NCI-H1048 (cell line): ENCODE measurements around the gene LCA5.
"Not testable (repeated sequence)": the region's sequence is repeated elsewhere in the genome, so short reads cannot be mapped to it uniquely, and the experiment has no call there.

ENCODE experiments used
- DNase-seq: peaks from one replicate; lab custom pipeline; 2025; lab: John Stamatoyannopoulos, UW

LCA5 gene

DNA sequence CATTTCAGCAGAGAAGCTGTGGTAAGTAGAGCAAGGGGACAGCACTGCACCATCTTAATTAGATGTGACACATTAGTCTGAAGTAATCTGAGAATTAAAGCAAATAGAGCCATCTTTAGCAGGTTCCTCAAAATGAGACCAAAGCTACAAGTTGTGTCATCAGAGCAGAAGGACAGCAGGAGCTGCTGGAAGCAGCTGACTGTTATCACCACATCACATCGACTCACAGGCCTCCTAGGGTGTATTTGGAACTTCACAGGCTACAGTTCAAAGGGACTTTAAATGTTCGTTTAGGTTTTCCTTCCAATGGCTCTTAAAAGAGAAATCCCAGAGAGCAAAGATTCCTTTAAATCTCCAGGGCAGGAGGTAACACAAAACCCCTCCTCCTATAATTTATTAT, 69.5 kb downstream of the LCA5 start:
- no peak for DNase-seq

- no peak for DNase-seq
Measured at GRCh38 chr6:79466207-79466834, 70.9 kb downstream of the LCA5 start.

- no peak for DNase-seq
Measured at GRCh38 chr6:79465381-79465780, 71.8 kb downstream of the LCA5 start.

DNA sequence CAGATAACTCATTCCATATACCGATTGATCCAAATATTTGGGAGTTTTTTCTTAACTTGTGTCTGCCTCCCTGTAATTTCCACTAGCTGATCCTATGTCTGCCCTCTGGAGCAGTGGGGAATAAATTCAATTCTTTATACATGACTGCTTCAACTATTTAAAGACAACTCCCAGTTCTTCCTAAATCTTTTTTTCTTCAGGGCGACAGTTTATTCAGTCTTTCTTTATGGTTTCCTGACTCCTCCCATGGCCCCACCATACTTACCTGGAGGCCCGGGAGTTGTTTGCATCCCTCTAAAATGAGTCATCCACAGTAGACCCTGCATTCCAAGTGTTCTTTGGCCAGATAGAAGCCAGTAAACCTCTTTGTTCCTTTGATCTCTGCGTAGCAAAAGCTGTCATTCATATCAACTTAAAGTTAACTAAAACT, 73.6 kb downstream of the LCA5 start:
- DNase-seq: no peak

DNA sequence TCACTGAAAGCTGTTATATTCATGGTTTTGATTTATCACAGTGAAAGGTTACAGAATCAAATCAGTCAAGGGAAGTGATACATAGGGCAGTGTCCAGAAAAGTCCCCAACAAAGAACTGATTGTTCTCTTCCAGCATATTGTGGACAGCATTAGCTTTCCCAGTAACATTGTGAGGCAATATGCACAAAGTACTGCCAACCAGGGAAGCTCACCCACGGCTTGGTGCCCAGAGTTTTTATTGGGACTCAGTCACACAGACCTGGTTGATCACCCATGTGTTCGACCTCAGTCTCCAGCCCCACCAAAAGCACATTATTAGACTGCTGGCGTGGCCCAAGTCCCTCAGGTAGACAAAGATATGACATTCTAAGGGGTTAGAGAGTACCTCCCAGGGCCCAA, 76.0 kb downstream of the LCA5 start:
- no peak for DNase-seq

GRCh38 chr6:79455446-79455845, 81.8 kb downstream of the LCA5 start:
- DNase-seq: no peak

DNA sequence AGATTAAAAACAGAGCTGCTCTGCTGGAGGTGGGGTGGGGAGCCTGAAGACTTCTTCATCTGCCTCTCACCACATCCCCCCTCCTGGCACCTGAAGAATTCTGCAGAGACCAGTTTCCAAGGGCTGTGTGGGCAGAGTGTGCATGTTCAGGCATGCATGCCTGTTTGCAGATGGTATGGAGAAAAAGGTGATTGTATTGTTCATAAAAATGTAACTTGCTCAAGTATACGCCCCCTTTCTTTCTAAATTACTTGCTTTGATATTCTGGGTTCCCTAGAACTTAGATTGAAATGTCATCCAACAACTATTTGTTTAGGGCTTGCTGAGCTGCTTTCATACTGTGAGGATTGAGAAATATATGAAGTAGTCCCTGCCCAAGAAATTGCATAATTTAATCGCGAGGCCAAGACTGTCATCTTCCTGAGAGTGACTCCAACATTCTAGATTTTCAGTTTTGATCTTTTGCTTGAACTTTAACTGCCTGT, 83.6 kb downstream of the LCA5 start:
- no peak for DNase-seq

DNA sequence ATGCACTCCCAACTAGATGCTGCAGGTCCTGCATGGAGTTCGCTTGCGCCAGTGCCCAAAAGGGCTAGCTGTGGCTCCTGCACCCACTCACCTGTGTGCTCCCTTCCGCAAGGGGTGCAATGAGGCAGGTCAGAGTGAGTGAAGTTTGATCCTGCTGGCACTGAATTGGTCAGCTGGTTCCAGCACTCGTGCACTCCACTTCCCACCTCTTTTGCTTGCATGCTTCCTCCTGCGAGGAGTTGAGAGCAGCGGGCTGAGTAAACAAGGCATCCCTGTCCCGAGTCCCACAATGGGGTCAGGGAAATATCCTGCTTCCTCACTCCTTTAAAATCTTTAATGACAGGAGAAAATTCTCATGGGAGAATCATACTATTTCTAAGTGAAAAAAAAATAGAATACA, 86.2 kb downstream of the LCA5 start:
- no peak for DNase-seq

- no peak for DNase-seq
Measured at GRCh38 chr6:79446006-79446405, 91.2 kb downstream of the LCA5 start.

DNA sequence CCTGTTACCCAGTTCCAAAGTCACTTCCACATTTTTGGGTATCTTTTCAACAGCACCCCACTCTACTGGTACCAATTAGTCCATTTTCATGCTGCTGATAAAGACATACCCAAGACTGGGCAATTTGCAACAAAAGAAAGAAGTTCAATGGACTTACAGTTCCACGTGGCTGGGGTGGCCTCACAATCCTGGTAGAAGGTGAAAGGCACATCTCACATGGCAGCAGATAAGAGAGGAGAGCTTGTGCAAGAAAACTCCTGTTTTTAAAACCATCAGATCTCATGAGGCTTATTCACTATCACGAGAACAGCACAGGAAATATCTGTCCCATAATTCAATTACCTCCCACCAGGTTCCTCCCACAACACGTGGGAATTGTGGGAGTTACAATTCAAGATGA, 93.4 kb downstream of the LCA5 start:
- not testable (repeated sequence) for DNase-seq

- no peak for DNase-seq
Measured at GRCh38 chr6:79441192-79441591, 96.0 kb downstream of the LCA5 start.

- no peak for DNase-seq
Measured at GRCh38 chr6:79440598-79440997, 96.6 kb downstream of the LCA5 start.

- DNase-seq: no peak
Measured at GRCh38 chr6:79438030-79438429, 99.2 kb downstream of the LCA5 start.

- DNase-seq: no peak
Measured at GRCh38 chr6:79436241-79436640, 101.0 kb downstream of the LCA5 start.

GRCh38 chr6:79435746-79436145, 101.5 kb downstream of the LCA5 start:
- DNase-seq: no peak
